ENCODE data around the gene FBXL15. TPM values are rescaled to one million over a fixed set of nuclear protein-coding genes. Genes with fewer than 3 reads are reported as not detected.

The FBXL15 gene
- total and polyA plus RNA-seq, 2 of the 13 experiments (the other 11 are each of a cell fraction or from before 2014, with no cell fraction given): 4.3 to 8.3 TPM

- peak; percentile 48; the same call in 1 of the 2 replicates for TF ChIP-seq CBFB (CRISPR knock-in tag; IDR thresholded peaks at IDR 0.05)
- 0 out of 2 replicates have a peak, but pooled peaks have one; percentile 13 for TF ChIP-seq MLX (CRISPR knock-in tag; IDR thresholded peaks at IDR 0.05)
- TF ChIP-seq ZNF142 (CRISPR knock-in tag; IDR thresholded peaks at IDR 0.05): no peak
- TF ChIP-seq ZFP1 (CRISPR knock-in tag; IDR thresholded peaks at IDR 0.05): no peak
- TF ChIP-seq MAFF (IDR thresholded peaks at IDR 0.05; ENCODE audit: low read depth, low read length): no peak
- peak; percentile 64; the same call in 1 of the 2 replicates for TF ChIP-seq ZNF331 (CRISPR knock-in tag; IDR thresholded peaks at IDR 0.05)
- peak in 1 of 2 experiments; percentile 46; a peak in 2 of 4 replicates for TF ChIP-seq ATF4 (CRISPR knock-in tag; IDR thresholded peaks at IDR 0.05)
- TF ChIP-seq SIN3A (IDR thresholded peaks at IDR 0.05; ENCODE audit: borderline replicate concordance, low read depth, low read length): peak; percentile 87; the same call in 1 of the 2 replicates
- TF ChIP-seq LCORL (IDR thresholded peaks at IDR 0.05): 0 out of 2 replicates have a peak, but pooled peaks have one; percentile 9
- TF ChIP-seq LCORL (CRISPR knock-in tag; IDR thresholded peaks at IDR 0.05): peak; percentile 71
- no peak for TF ChIP-seq ZNF101 (CRISPR knock-in tag; IDR thresholded peaks at IDR 0.05; ENCODE audit: borderline replicate concordance, low read depth)
- TF ChIP-seq MED1 (CRISPR knock-in tag; IDR thresholded peaks at IDR 0.05): peak; percentile 73
- TF ChIP-seq MIER2 (CRISPR knock-in tag; IDR thresholded peaks at IDR 0.05): peak; percentile 76; the same call in 1 of the 2 replicates
- TF ChIP-seq NFIB (CRISPR knock-in tag; IDR thresholded peaks at IDR 0.05; ENCODE audit: borderline replicate concordance): no peak
- TF ChIP-seq SETDB1 (CRISPR knock-in tag; IDR thresholded peaks at IDR 0.05; ENCODE audit: borderline replicate concordance): no peak
- TF ChIP-seq ZNF674 (CRISPR knock-in tag; IDR thresholded peaks at IDR 0.05; ENCODE audit: low read depth): no peak
- TF ChIP-seq ZNF30 (CRISPR knock-in tag; IDR thresholded peaks at IDR 0.05): no peak
These were observed 11.7 kb downstream of the FBXL15 start, which contains the start of gene CUEDC2 (continued) for GRCh38 chr10:102432162-102432950.

Data from HepG2 (cell line).